Measurements from ENCODE around the gene CFAP299.

The CFAP299 gene

GRCh38 chr4:80709082-80709869, 373.7 kb downstream of the CFAP299 start:
- Histone ChIP-seq H3K27me3 (ENCODE audit: insufficient read depth, insufficient read length) (no peaks in the 10 kb centered on the region), H3K9ac (ENCODE audit: insufficient read length, low read depth) (no peak overlapping the region), H3K4me1 (ENCODE audit: insufficient read depth, insufficient read length) (no peaks in the 10 kb centered on the region), H3K9me3 (ENCODE audit: insufficient read depth, low read length) (no peaks in the 10 kb centered on the region), H3K36me3 (ENCODE audit: insufficient read depth, insufficient read length, low read length) (no peaks in the 10 kb centered on the region), H3K4me3 (ENCODE audit: insufficient read length, low read depth) (no peak overlapping the region)
- TF ChIP-seq SUZ12 (IDR thresholded peaks at IDR 0.05; ENCODE audit: extremely low read depth, insufficient read depth, insufficient read length), result no peak
- TF ChIP-seq ZNF274 (IDR thresholded peaks at IDR 0.05; ENCODE audit: low read depth, low read length), result no peak
- no peak for TF ChIP-seq YY1 (IDR thresholded peaks at IDR 0.05; ENCODE audit: insufficient read depth, insufficient read length)
- DNase-seq (ENCODE audit: low read depth, low spot score), result no peak

GRCh38 chr4:80710748-80711451, 375.4 kb downstream of the CFAP299 start:
- TF ChIP-seq SUZ12 (IDR thresholded peaks at IDR 0.05; ENCODE audit: extremely low read depth, insufficient read depth, insufficient read length), result no peak
- TF ChIP-seq YY1 (IDR thresholded peaks at IDR 0.05; ENCODE audit: insufficient read depth, insufficient read length), result no peak
- no peak for TF ChIP-seq ZNF274 (IDR thresholded peaks at IDR 0.05; ENCODE audit: low read depth, low read length)
- no peak for DNase-seq (ENCODE audit: low read depth, low spot score)
- Histone ChIP-seq H3K27me3 (ENCODE audit: insufficient read depth, insufficient read length) (no peaks in the 10 kb centered on the region), H3K9me3 (ENCODE audit: insufficient read depth, low read length) (no peaks in the 10 kb centered on the region), H3K9ac (ENCODE audit: insufficient read length, low read depth) (no peak overlapping the region), H3K4me3 (ENCODE audit: insufficient read length, low read depth) (no peak overlapping the region), H3K36me3 (ENCODE audit: insufficient read depth, insufficient read length, low read length) (no peaks in the 10 kb centered on the region), H3K4me1 (ENCODE audit: insufficient read depth, insufficient read length) (no peaks in the 10 kb centered on the region)

DNA sequence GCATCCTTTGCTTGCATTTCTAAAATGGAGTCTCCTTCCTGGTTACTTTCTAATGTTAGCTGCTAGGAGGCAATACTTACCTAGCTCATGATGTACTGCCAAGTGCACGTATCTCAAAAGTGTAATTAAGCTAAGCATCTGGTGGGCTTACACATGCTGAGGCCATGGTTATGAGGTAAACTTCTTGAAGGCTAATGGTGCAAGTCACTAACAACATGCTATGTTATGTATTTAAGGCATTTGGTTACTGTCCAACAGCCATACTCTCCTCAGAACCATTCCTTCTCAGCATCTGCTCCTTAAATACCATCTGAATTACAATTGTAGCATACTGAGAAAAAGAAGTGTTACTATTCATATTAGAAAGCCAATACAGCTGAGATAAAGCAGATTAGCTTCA, 376.4 kb downstream of the CFAP299 start:
- DNase-seq (ENCODE audit: low read depth, low spot score), result no peak
- H3K4me1 ChIP-seq (ENCODE audit: insufficient read depth, insufficient read length), result no peaks in the 10 kb centered on the region
- no peaks in the 10 kb centered on the region for H3K27me3 ChIP-seq (ENCODE audit: insufficient read depth, insufficient read length)
- H3K9ac ChIP-seq (ENCODE audit: insufficient read length, low read depth), result no peak overlapping the region
- TF ChIP-seq ZNF274 (IDR thresholded peaks at IDR 0.05; ENCODE audit: low read depth, low read length) (no peak), YY1 (IDR thresholded peaks at IDR 0.05; ENCODE audit: insufficient read depth, insufficient read length) (no peak), SUZ12 (IDR thresholded peaks at IDR 0.05; ENCODE audit: extremely low read depth, insufficient read depth, insufficient read length) (no peak)
- H3K4me3 ChIP-seq (ENCODE audit: insufficient read length, low read depth), result no peak overlapping the region
- H3K36me3 ChIP-seq (ENCODE audit: insufficient read depth, insufficient read length, low read length), result no peaks in the 10 kb centered on the region
- no peaks in the 10 kb centered on the region for H3K9me3 ChIP-seq (ENCODE audit: insufficient read depth, low read length)

DNA sequence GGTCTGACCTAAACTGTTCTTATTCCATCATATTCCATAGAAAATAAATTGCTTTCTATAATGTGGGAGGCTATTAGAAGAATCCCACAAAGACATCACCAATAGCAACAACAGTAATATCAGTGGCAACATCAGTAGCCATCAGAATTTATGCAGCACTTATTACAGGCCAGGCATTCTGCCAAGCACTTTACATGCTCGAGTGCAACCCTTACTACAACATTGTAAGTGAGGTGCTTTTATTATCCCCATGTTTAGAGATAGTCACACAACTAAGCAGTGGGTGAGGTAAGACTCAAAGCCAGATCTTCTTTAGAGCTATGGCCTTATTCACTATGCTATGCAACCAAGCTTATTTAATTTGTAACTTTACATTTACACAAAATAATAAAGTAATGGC, 377.9 kb downstream of the CFAP299 start:
- no peak for TF ChIP-seq YY1 (IDR thresholded peaks at IDR 0.05; ENCODE audit: insufficient read depth, insufficient read length)
- no peak for TF ChIP-seq SUZ12 (IDR thresholded peaks at IDR 0.05; ENCODE audit: extremely low read depth, insufficient read depth, insufficient read length)
- H3K4me1 ChIP-seq (ENCODE audit: insufficient read depth, insufficient read length), result no peaks in the 10 kb centered on the region
- H3K36me3 ChIP-seq (ENCODE audit: insufficient read depth, insufficient read length, low read length), result no peaks in the 10 kb centered on the region
- no peaks in the 10 kb centered on the region for H3K9me3 ChIP-seq (ENCODE audit: insufficient read depth, low read length)
- H3K4me3 ChIP-seq (ENCODE audit: insufficient read length, low read depth), result no peak overlapping the region
- H3K9ac ChIP-seq (ENCODE audit: insufficient read length, low read depth), result no peak overlapping the region
- H3K27me3 ChIP-seq (ENCODE audit: insufficient read depth, insufficient read length), result no peaks in the 10 kb centered on the region
- DNase-seq (ENCODE audit: low read depth, low spot score), result no peak

GRCh38 chr4:80717204-80717603, 381.7 kb downstream of the CFAP299 start:
- TF ChIP-seq YY1 (IDR thresholded peaks at IDR 0.05; ENCODE audit: insufficient read depth, insufficient read length) (no peak), SUZ12 (IDR thresholded peaks at IDR 0.05; ENCODE audit: extremely low read depth, insufficient read depth, insufficient read length) (no peak), ZNF274 (IDR thresholded peaks at IDR 0.05; ENCODE audit: low read depth, low read length) (no peak)
- Histone ChIP-seq H3K4me3 (ENCODE audit: insufficient read length, low read depth) (no peak overlapping the region), H3K4me1 (ENCODE audit: insufficient read depth, insufficient read length) (no peaks in the 10 kb centered on the region), H3K36me3 (ENCODE audit: insufficient read depth, insufficient read length, low read length) (no peaks in the 10 kb centered on the region), H3K9me3 (ENCODE audit: insufficient read depth, low read length) (no peaks in the 10 kb centered on the region), H3K9ac (ENCODE audit: insufficient read length, low read depth) (no peak overlapping the region), H3K27me3 (ENCODE audit: insufficient read depth, insufficient read length) (no peaks in the 10 kb centered on the region)
- no peak for DNase-seq (ENCODE audit: low read depth, low spot score)

DNA sequence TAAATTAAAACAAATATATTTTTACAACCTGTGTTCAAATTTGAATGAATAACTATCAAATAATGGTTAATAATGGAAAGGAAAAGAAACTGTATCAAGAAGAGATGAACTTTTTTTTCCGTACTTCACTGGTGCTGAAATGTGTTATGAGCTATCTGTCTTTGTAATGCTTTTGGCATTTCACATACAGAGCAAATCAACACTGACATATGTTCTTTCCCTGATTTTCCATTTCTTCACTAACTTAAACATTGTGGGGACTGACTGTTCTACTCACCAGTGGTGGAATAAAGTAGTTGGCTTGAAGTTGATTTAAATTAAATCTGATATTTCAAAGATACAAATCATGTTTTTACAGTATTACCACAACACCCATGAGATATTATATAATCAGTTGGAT, 390.9 kb downstream of the CFAP299 start:
- TF ChIP-seq ZNF274 (IDR thresholded peaks at IDR 0.05; ENCODE audit: low read depth, low read length) (no peak), SUZ12 (IDR thresholded peaks at IDR 0.05; ENCODE audit: extremely low read depth, insufficient read depth, insufficient read length) (no peak), YY1 (IDR thresholded peaks at IDR 0.05; ENCODE audit: insufficient read depth, insufficient read length) (no peak)
- no peak overlapping the region for H3K9ac ChIP-seq (ENCODE audit: insufficient read length, low read depth)
- DNase-seq (ENCODE audit: low read depth, low spot score), result no peak
- no peak overlapping the region for H3K4me3 ChIP-seq (ENCODE audit: insufficient read length, low read depth)
- H3K4me1 ChIP-seq (ENCODE audit: insufficient read depth, insufficient read length), result no peaks in the 10 kb centered on the region
- no peaks in the 10 kb centered on the region for H3K9me3 ChIP-seq (ENCODE audit: insufficient read depth, low read length)
- H3K27me3 ChIP-seq (ENCODE audit: insufficient read depth, insufficient read length), result no peaks in the 10 kb centered on the region
- H3K36me3 ChIP-seq (ENCODE audit: insufficient read depth, insufficient read length, low read length), result no peaks in the 10 kb centered on the region

DNA sequence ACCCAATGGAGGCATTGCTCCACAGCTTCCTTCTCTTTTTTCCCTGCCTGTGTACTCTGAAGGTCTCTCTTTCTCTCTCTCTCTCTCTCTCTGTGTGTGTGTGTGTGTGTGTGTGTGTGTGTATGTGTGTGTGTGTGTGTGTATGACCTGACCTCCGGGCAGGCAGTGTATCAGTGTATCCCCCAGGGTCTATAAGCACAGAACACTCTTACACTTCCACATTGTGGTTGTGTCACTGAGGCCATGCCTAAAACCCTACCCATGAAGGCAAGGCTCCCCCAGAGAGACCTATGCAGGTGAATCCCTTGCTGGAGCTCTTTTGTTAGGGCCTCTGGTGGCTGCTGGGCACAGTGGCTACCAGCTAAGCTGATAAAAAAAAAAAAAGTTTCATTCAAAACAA, 394.6 kb downstream of the CFAP299 start:
- no peak overlapping the region for H3K9ac ChIP-seq (ENCODE audit: insufficient read length, low read depth)
- no peaks in the 10 kb centered on the region for H3K9me3 ChIP-seq (ENCODE audit: insufficient read depth, low read length)
- no peak for DNase-seq (ENCODE audit: low read depth, low spot score)
- no peaks in the 10 kb centered on the region for H3K36me3 ChIP-seq (ENCODE audit: insufficient read depth, insufficient read length, low read length)
- no peaks in the 10 kb centered on the region for H3K4me1 ChIP-seq (ENCODE audit: insufficient read depth, insufficient read length)
- no peaks in the 10 kb centered on the region for H3K27me3 ChIP-seq (ENCODE audit: insufficient read depth, insufficient read length)
- no peak overlapping the region for H3K4me3 ChIP-seq (ENCODE audit: insufficient read length, low read depth)
- no peak for TF ChIP-seq SUZ12 (IDR thresholded peaks at IDR 0.05; ENCODE audit: extremely low read depth, insufficient read depth, insufficient read length)
- TF ChIP-seq ZNF274 (IDR thresholded peaks at IDR 0.05; ENCODE audit: low read depth, low read length), result no peak
- TF ChIP-seq YY1 (IDR thresholded peaks at IDR 0.05; ENCODE audit: insufficient read depth, insufficient read length), result no peak
